GM10248 (cell line): ENCODE measurements around the gene CNN1.

Experiments used
- CTCF ChIA-PET: fragments of 300-600 bp; sonication (Branson Sonifier 250); formaldehyde crosslinking; extraction: SDS; loops from one replicate; lab custom pipeline; 2021; ENCODE audit warnings: antibody characterized with exemption; lab: Yijun Ruan, JAX
- POLR2A ChIA-PET: fragments of 350-650 bp; sonication (Branson Sonifier 250); formaldehyde crosslinking; extraction: SDS; loops from one replicate; lab custom pipeline; 2020; ENCODE audit warnings: antibody characterized with exemption; lab: Yijun Ruan, JAX
- DNase-seq: peaks from one replicate; pipeline ENCODE4 v3.0.0; 2012; ENCODE audit errors: extremely low spot score
- CTCF ChIP-seq: IDR thresholded peaks from 2 replicates; pipeline ENCODE4 v1.5.1; 2012; ENCODE audit warnings: mild to moderate bottlenecking, low read depth; ENCODE audit errors: extremely low read depth, missing control alignments, control extremely low read depth

The CNN1 gene

GRCh38 chr19:11539495-11540365 lies 1.1 kb downstream of the CNN1 start:
- no peak for TF ChIP-seq CTCF
- CTCF ChIA-PET: no interaction called here
- POLR2A ChIA-PET: no interaction called here
- DNase-seq: peak; percentile 39

GRCh38 chr19:11540645-11541044 lies 2.0 kb downstream of the CNN1 start:
- CTCF ChIA-PET: interaction anchor here (1.4 kb wide), 1 partner anchor 45 kb away, joined by 4 read pairs; no protein-coding TSS in a partner anchor
- no peak for DNase-seq
- POLR2A ChIA-PET: no interaction called here
- no peak for TF ChIP-seq CTCF

- CTCF ChIA-PET: interaction anchor here (1.4 kb wide), 1 partner anchor 46 kb away, joined by 4 read pairs; no protein-coding TSS in a partner anchor
- DNase-seq: peak; percentile 34
- POLR2A ChIA-PET: no interaction called here
- TF ChIP-seq CTCF: no peak
Observed at GRCh38 chr19:11541238-11541637, 2.6 kb downstream of the CNN1 start.

- no peak for TF ChIP-seq CTCF
- POLR2A ChIA-PET: no interaction called here
- DNase-seq: no peak
- CTCF ChIA-PET: interaction anchor here (2.2 to 2.9 kb wide), 2 partner anchors 12 to 66 kb away, joined by 4 to 10 read pairs; no protein-coding TSS in a partner anchor
Observed at GRCh38 chr19:11547929-11548700, 9.5 kb downstream of the CNN1 start.

- DNase-seq: no peak
- POLR2A ChIA-PET: no interaction called here
- CTCF ChIA-PET: interaction anchor here (1.7 to 2.9 kb wide), 3 partner anchors 13 to 67 kb away, joined by 4 to 10 read pairs (median 4); no protein-coding TSS in a partner anchor
- no peak for TF ChIP-seq CTCF
Observed at GRCh38 chr19:11549386-11549953, 10.8 kb downstream of the CNN1 start.

- no peak for DNase-seq
- POLR2A ChIA-PET: no interaction called here
- CTCF ChIA-PET: interaction anchor here (1.7 to 2.9 kb wide), 3 partner anchors 14 to 68 kb away, joined by 4 to 10 read pairs (median 4); no protein-coding TSS in a partner anchor
- TF ChIP-seq CTCF: no peak
Observed at GRCh38 chr19:11550265-11550664, 11.6 kb downstream of the CNN1 start.
